ENCODE data around the gene LSG1.

Gene LSG1

GRCh38 chr3:194686816-194687637 is 15.0 kb upstream of the LSG1 start:
- DNase-seq (ENCODE audit: low read depth): no peak

- no peak for DNase-seq (ENCODE audit: low read depth)
Measured at GRCh38 chr3:194686414-194686815, 14.4 kb upstream of the LSG1 start.

GRCh38 chr3:194685718-194686413 is 13.9 kb upstream of the LSG1 start, which contains the start of gene FAM43A:
Gene FAM43A (plus strand): TSS chr3:194685883. CDS start chr3:194686827, 944 bp downstream.
- peak; percentile 63 for DNase-seq (ENCODE audit: low read depth)

GRCh38 chr3:194685065-194685717 is 13.2 kb upstream of the LSG1 start:
- DNase-seq (ENCODE audit: low read depth): no peak

- DNase-seq (ENCODE audit: low read depth): no peak
Measured at GRCh38 chr3:194683380-194683779, 11.4 kb upstream of the LSG1 start.

GRCh38 chr3:194682694-194683310 is 10.8 kb upstream of the LSG1 start:
- peak; percentile 40 for DNase-seq (ENCODE audit: low read depth)

- DNase-seq (ENCODE audit: low read depth): no peak
Measured at GRCh38 chr3:194682189-194682693, 10.2 kb upstream of the LSG1 start.

GRCh38 chr3:194680888-194681615 is 9.1 kb upstream of the LSG1 start:
- DNase-seq (ENCODE audit: low read depth): no peak

- DNase-seq (ENCODE audit: low read depth): no peak
Measured at GRCh38 chr3:194676471-194676870, 4.5 kb upstream of the LSG1 start.

- DNase-seq (ENCODE audit: low read depth): no peak
Measured at GRCh38 chr3:194675680-194676079, 3.7 kb upstream of the LSG1 start.

GRCh38 chr3:194675081-194675640 is 3.2 kb upstream of the LSG1 start:
- DNase-seq (ENCODE audit: low read depth): no peak

- DNase-seq (ENCODE audit: low read depth): no peak
Measured at GRCh38 chr3:194673761-194674160, 1.8 kb upstream of the LSG1 start.

- DNase-seq (ENCODE audit: low read depth): no peak
Measured at GRCh38 chr3:194672876-194673275, 885 bp upstream of the LSG1 start.

GRCh38 chr3:194671511-194671899 is 486 bp downstream of the LSG1 start:
- DNase-seq (ENCODE audit: low read depth): no peak

- no peak for DNase-seq (ENCODE audit: low read depth)
Measured at GRCh38 chr3:194667363-194667762, 4.6 kb downstream of the LSG1 start.

GRCh38 chr3:194664857-194665256 is 7.1 kb downstream of the LSG1 start:
- DNase-seq (ENCODE audit: low read depth): no peak

GRCh38 chr3:194661946-194662345 is 10.0 kb downstream of the LSG1 start:
- DNase-seq (ENCODE audit: low read depth): no peak

- DNase-seq (ENCODE audit: low read depth): no peak
Measured at GRCh38 chr3:194661374-194661773, 10.6 kb downstream of the LSG1 start.

GRCh38 chr3:194659778-194660177 is 12.2 kb downstream of the LSG1 start:
- no peak for DNase-seq (ENCODE audit: low read depth)

- no peak for DNase-seq (ENCODE audit: low read depth)
Measured at GRCh38 chr3:194658477-194659242, 13.3 kb downstream of the LSG1 start.
